Measurements from ENCODE around the gene GRK7. TPM values are rescaled to one million over a fixed set of nuclear protein-coding genes. Genes with fewer than 3 reads are reported as not detected.

GRK7 gene
- total RNA-seq, 2 donors from 2014 or later = not detected

GRCh38 chr3:141773676-141774075, 10.5 kb downstream of the GRK7 start:
- 94 to 95% methylated on average over 3 to 6 of the region's 6 CpGs for WGBS, 2 experiments (ENCODE audit: insufficient coverage in 1 of 2, insufficient read length in 1 of 2)
- Histone ChIP-seq H3K4me3 (ENCODE audit: low read length) (no peak overlapping the region), H3K9me3 (ENCODE audit: control insufficient read depth, low read length) (no peaks in the 10 kb centered on the region), H3K9ac (ENCODE audit: extremely low read depth, low read length, poor library complexity, severe bottlenecking) (no peak overlapping the region), H3K27me3 (ENCODE audit: control insufficient read depth, insufficient read depth, low read length, poor library complexity, severe bottlenecking) (peaks cover 14% of the 10 kb centered on the region), H3K27ac (ENCODE audit: low read depth, low read length) (no peak overlapping the region), H3K36me3 (ENCODE audit: control insufficient read depth, insufficient read depth, low read length) (no peaks in the 10 kb centered on the region), H3K4me1 (ENCODE audit: control insufficient read depth, insufficient read depth, low read length) (peaks cover 3% of the 10 kb centered on the region)
- Mint-ChIP-seq H3K27me3 (ENCODE audit: insufficient read depth) (peaks cover 10% of the 10 kb centered on the region), H3K9me3 (no peaks in the 10 kb centered on the region), H3K36me3 (ENCODE audit: low read depth) (no peaks in the 10 kb centered on the region), H3K4me1 (peaks cover 4% of the 10 kb centered on the region), H3K4me3 (no peak overlapping the region), H3K27ac (no peak overlapping the region)
- TF ChIP-seq, protein P1, sequence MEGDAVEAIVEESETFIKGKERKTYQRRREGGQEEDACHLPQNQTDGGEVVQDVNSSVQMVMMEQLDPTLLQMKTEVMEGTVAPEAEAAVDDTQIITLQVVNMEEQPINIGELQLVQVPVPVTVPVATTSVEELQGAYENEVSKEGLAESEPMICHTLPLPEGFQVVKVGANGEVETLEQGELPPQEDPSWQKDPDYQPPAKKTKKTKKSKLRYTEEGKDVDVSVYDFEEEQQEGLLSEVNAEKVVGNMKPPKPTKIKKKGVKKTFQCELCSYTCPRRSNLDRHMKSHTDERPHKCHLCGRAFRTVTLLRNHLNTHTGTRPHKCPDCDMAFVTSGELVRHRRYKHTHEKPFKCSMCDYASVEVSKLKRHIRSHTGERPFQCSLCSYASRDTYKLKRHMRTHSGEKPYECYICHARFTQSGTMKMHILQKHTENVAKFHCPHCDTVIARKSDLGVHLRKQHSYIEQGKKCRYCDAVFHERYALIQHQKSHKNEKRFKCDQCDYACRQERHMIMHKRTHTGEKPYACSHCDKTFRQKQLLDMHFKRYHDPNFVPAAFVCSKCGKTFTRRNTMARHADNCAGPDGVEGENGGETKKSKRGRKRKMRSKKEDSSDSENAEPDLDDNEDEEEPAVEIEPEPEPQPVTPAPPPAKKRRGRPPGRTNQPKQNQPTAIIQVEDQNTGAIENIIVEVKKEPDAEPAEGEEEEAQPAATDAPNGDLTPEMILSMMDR (conservative IDR thresholded peaks at IDR 0.05) = no peak
- DNase-seq = no peak

DNA sequence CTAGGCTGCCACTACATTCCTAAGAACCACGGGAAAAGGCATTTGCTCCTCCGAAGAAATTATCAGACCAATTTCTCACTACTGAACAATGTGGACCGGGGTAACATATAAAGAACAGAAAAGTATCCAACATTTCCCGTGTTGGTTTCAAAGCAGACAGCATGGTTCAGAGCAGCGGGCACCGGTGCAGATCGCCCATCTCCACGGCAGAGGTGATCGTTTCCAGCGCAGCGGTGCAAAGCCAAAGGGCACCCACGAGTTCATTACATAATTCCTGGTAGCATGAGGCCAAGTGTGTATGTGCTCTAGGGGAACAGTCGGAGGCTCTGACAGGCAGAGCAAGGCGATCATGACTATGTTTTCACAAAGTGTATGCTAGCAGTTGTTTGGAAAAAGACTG, 13.2 kb downstream of the GRK7 start:
- no peak overlapping the region for H3K9ac ChIP-seq (ENCODE audit: extremely low read depth, low read length, poor library complexity, severe bottlenecking)
- TF ChIP-seq, protein P1 (conservative IDR thresholded peaks at IDR 0.05) = no peak
- no peak for DNase-seq
- Mint-ChIP-seq H3K27ac (no peak overlapping the region), H3K4me1 (no peaks in the 10 kb centered on the region), H3K4me3 (no peak overlapping the region), H3K36me3 (ENCODE audit: low read depth) (no peaks in the 10 kb centered on the region), H3K27me3 (ENCODE audit: insufficient read depth) (no peaks in the 10 kb centered on the region), H3K9me3 (no peaks in the 10 kb centered on the region)
- WGBS, 2 experiments (ENCODE audit: insufficient coverage in 1 of 2, insufficient read length in 1 of 2) = 96 to 97% methylated on average over 14 of the region's 14 CpGs
- H3K27ac ChIP-seq (ENCODE audit: low read depth, low read length) = no peak overlapping the region
- no peaks in the 10 kb centered on the region for H3K4me1 ChIP-seq (ENCODE audit: control insufficient read depth, insufficient read depth, low read length)
- H3K9me3 ChIP-seq (ENCODE audit: control insufficient read depth, low read length) = no peaks in the 10 kb centered on the region
- no peaks in the 10 kb centered on the region for H3K36me3 ChIP-seq (ENCODE audit: control insufficient read depth, insufficient read depth, low read length)
- no peak overlapping the region for H3K4me3 ChIP-seq (ENCODE audit: low read length)
- no peaks in the 10 kb centered on the region for H3K27me3 ChIP-seq (ENCODE audit: control insufficient read depth, insufficient read depth, low read length, poor library complexity, severe bottlenecking)

DNA sequence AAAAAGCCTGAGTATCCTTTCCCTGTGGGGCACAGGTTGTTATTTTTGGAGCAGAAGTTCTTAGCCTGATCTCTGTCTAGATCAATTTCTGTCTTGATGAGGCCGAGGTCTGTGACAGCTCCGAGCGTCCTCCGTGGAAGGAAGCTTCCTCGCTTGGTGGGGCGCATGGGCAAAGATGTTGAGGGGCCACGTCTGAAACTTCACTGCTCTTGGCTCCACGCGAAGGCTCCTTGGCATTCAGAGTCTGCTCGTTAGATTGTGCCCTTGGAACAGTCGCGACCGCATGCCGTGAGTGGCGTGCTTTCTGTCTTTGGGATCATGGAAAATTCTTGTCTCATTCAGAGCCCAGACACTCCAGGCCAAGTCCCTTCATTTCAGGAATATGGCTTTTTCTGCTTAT, 13.7 kb downstream of the GRK7 start:
- Mint-ChIP-seq H3K4me3 (no peak overlapping the region), H3K4me1 (no peaks in the 10 kb centered on the region), H3K9me3 (no peaks in the 10 kb centered on the region), H3K27ac (no peak overlapping the region), H3K27me3 (ENCODE audit: insufficient read depth) (no peaks in the 10 kb centered on the region), H3K36me3 (ENCODE audit: low read depth) (no peaks in the 10 kb centered on the region)
- Histone ChIP-seq H3K27me3 (ENCODE audit: control insufficient read depth, insufficient read depth, low read length, poor library complexity, severe bottlenecking) (no peaks in the 10 kb centered on the region), H3K4me1 (ENCODE audit: control insufficient read depth, insufficient read depth, low read length) (no peaks in the 10 kb centered on the region), H3K27ac (ENCODE audit: low read depth, low read length) (no peak overlapping the region), H3K9ac (ENCODE audit: extremely low read depth, low read length, poor library complexity, severe bottlenecking) (no peak overlapping the region), H3K36me3 (ENCODE audit: control insufficient read depth, insufficient read depth, low read length) (no peaks in the 10 kb centered on the region), H3K9me3 (ENCODE audit: control insufficient read depth, low read length) (no peaks in the 10 kb centered on the region), H3K4me3 (ENCODE audit: low read length) (no peak overlapping the region)
- TF ChIP-seq, protein P1 (conservative IDR thresholded peaks at IDR 0.05) = no peak
- no peak for DNase-seq
- 92 to 96% methylated on average over 10 to 15 of the region's 15 CpGs for WGBS, 2 experiments (ENCODE audit: insufficient coverage in 1 of 2, insufficient read length in 1 of 2)

Measured in endodermal cell (in vitro differentiated cells).